K562 (cell line): ENCODE data around the gene CCDC106. TPM values are rescaled to one million over a fixed set of nuclear protein-coding genes. Genes with fewer than 3 reads are reported as not detected.

Source experiments
- ARID4B ChIP-seq: sonication (generic); formaldehyde crosslinking; IDR thresholded peaks from 2 replicates; pipeline ENCODE4 v1.8.0; 2022; ENCODE audit warnings: mild to moderate bottlenecking, missing genetic modification reagents
- ETV5 ChIP-seq: sonication (generic); formaldehyde crosslinking; IDR thresholded peaks from 2 replicates; pipeline ENCODE4 v1.4.0; 2020; ENCODE audit warnings: low read depth, mild to moderate bottlenecking, missing genetic modification reagents
- HSF4 ChIP-seq: fragments of 250-450 bp; sonication (Bioruptor Pico); IDR thresholded peaks from 2 replicates; pipeline ENCODE4 v2.1.2; 2022; ENCODE audit warnings: mild to moderate bottlenecking, moderate library complexity, borderline replicate concordance
- IFI16 ChIP-seq: fragments of 250-450 bp; sonication (Bioruptor Pico); IDR thresholded peaks from 2 replicates; pipeline ENCODE4 v2.1.2; 2022; ENCODE audit warnings: mild to moderate bottlenecking, inconsistent platforms
- JUNB ChIP-seq: fragments of 450-650 bp; formaldehyde crosslinking; conservative IDR thresholded peaks from 2 replicates; pipeline ENCODE4 v1.4.0; 2020; ENCODE audit warnings: mild to moderate bottlenecking
- POLR2G ChIP-seq: fragments of 200-400 bp; formaldehyde crosslinking; IDR thresholded peaks from 2 replicates; pipeline ENCODE4 v1.6.1; 2017; ENCODE audit warnings: low read depth, mild to moderate bottlenecking, antibody characterized with exemption, low read length, moderate library complexity
- RBM34 ChIP-seq: fragments of 200-400 bp; formaldehyde crosslinking; IDR thresholded peaks from 2 replicates; pipeline ENCODE4 v1.6.1; 2018; ENCODE audit warnings: low read length, borderline replicate concordance; ENCODE audit not compliant: insufficient read depth
- RNF219 ChIP-seq: fragments of 250-450 bp; sonication (Bioruptor Pico); IDR thresholded peaks from 2 replicates; pipeline ENCODE4 v1.5.0; 2022; ENCODE audit warnings: mild to moderate bottlenecking
- SP1 ChIP-seq: sonication (generic); formaldehyde crosslinking; IDR thresholded peaks from 2 replicates; pipeline ENCODE4 v1.8.1; 2022; ENCODE audit warnings: mild to moderate bottlenecking, missing genetic modification reagents
- TRIM24 ChIP-seq, 2 experiments: fragments of 450-650 bp; IDR thresholded peaks; 2 replicates each; pipeline ENCODE4 v1.6.1; 2016
- ZNF146 ChIP-seq: IDR thresholded peaks from one replicate; pipeline ENCODE4 v1.6.1; 2018; ENCODE audit warnings: missing compliant biosample characterization; ENCODE audit not compliant: unreplicated experiment
- ZNF274 ChIP-seq: IDR thresholded peaks from 2 replicates; pipeline ENCODE4 v1.6.1; 2011; ENCODE audit warnings: low read depth, mild to moderate bottlenecking, low read length, moderate library complexity, borderline replicate concordance
- ZNF592 ChIP-seq: fragments of 450-650 bp; IDR thresholded peaks from 2 replicates; pipeline ENCODE4 v1.6.1; 2017; ENCODE audit warnings: antibody characterized with exemption, mild to moderate bottlenecking
- ZNF740 ChIP-seq, 3 experiments: fragments of 200-800 bp in 1 of 3; sonication (Bioruptor generic) in 1 of 3; sonication (generic) in 1 of 3; formaldehyde crosslinking in 1 of 3; IDR thresholded peaks; 2 replicates each; pipeline versions ENCODE4 v1.6.1 to v1.8.0; 2016 to 2022; ENCODE audit warnings: mild to moderate bottlenecking in 2 of 3, missing compliant biosample characterization in 2 of 3, missing genetic modification characterization in 2 of 3, missing genetic modification reagents in 1 of 3
- polyA plus RNA-seq, 8 experiments: library from polyadenylated mRNA; depleted of rRNA in 4 of 8; stranded (reverse) in 5 of 8; unstranded in 3 of 8; fragments of >200 nt; fragmentation: Nextera tagmentation in 2 of 8; fragmentation: Illumina TruSeq in 1 of 8; extraction: Ambion mirVana in 2 of 8; extraction: Trizol in 1 of 8; gene quantifications; 2 replicates each; pipeline versions ENCODE4 v1.2.1 to v1.2.3, GENCODE V29; 2011 to 2014; ENCODE audit warnings: inconsistent platforms in 1 of 8, missing spikeins in 1 of 8
- total RNA-seq, 7 experiments: library from RNA; depleted of rRNA in 6 of 7; stranded (reverse); fragments of >200 nt in 6 of 7; fragmentation: Illumina TruSeq in 2 of 7; extraction: Trizol in 2 of 7; gene quantifications; 2 replicates each; pipeline versions ENCODE4 v1.2.1 to v1.2.3, GENCODE V29; 2011 to 2021; ENCODE audit warnings: low replicate concordance in 1 of 7

CCDC106 gene
- total and polyA plus RNA-seq, 9 of the 15 experiments (the other 6 are each of a cell fraction or from before 2014, with no cell fraction given) = 0.10 to 27.5 (median 15.0) TPM; not detected in 1

- no peak for TF ChIP-seq ZNF592
- TF ChIP-seq TRIM24 (IDR thresholded peaks at IDR 0.05) = 0 out of 4 replicates have a peak, but pooled peaks of 1 of the 2 experiments have one; percentile 32
- 0 out of 2 replicates have a peak, but pooled peaks have one; percentile 38 for TF ChIP-seq ARID4B
- no peak for TF ChIP-seq ZNF274
- peak; percentile 81 for TF ChIP-seq POLR2G
- TF ChIP-seq HSF4 (CRISPR knock-in tag) = no peak
- peak; percentile 90 for TF ChIP-seq SP1 (CRISPR knock-in tag)
- TF ChIP-seq ETV5 (CRISPR knock-in tag) = peak; percentile 65; the same call in 1 of the 2 replicates
- TF ChIP-seq ZNF146 (CRISPR knock-in tag) = no peak
- TF ChIP-seq ZNF740 (CRISPR knock-in tag; IDR thresholded peaks at IDR 0.05) = no peak
- TF ChIP-seq ZNF740 (tag; IDR thresholded peaks at IDR 0.05) = no peak
- TF ChIP-seq IFI16 (CRISPR knock-in tag) = no peak
- TF ChIP-seq RBM34 = no peak
- TF ChIP-seq RNF219 = no peak; the same call in 1 of the 2 replicates
- TF ChIP-seq JUNB (CRISPR knock-in tag) = no peak
These were observed 48.0 kb upstream of the CCDC106 start, which contains the start of gene ZNF524 (continued) for GRCh38 chr19:55599842-55600661.
